ENCODE data around the gene KLC4. TPM values are rescaled to one million over a fixed set of nuclear protein-coding genes. Genes with fewer than 3 reads are reported as not detected.
"Not testable (repeated sequence)": the region's sequence is repeated elsewhere in the genome, so short reads cannot be mapped to it uniquely, and the experiment has no call there.

KLC4 gene
- total RNA-seq, 2 experiments from 2014 or later: 19.3 to 20.3 TPM

GRCh38 chr6:43077333-43077809 is 17.9 kb downstream of the KLC4 start:
- ChIA-PET POLR2A (interaction anchor here (1.2 kb wide), 1 partner anchor 63 kb away, joined by 3 read pairs; the partner anchor contains the start of genes KLHDC3 and MEA1), CTCF (interaction anchor here (1.4 kb wide), 1 partner anchor 67 kb away, joined by 5 read pairs; no protein-coding TSS in a partner anchor)
- DNase-seq: no peak
- peaks cover 44% of the 10 kb centered on the region for H3K27me3 Mint-ChIP-seq
- H3K4me1 Mint-ChIP-seq: peaks cover 3% of the 10 kb centered on the region
- H3K36me3 Mint-ChIP-seq (ENCODE audit: low read depth): no peaks in the 10 kb centered on the region
- no peak overlapping the region for H3K4me3 Mint-ChIP-seq
- H3K9me3 Mint-ChIP-seq: no peaks in the 10 kb centered on the region
- no peak overlapping the region for H3K27ac Mint-ChIP-seq

- CTCF ChIA-PET: interaction anchor here (1.4 kb wide), 1 partner anchor 66 kb away, joined by 5 read pairs; no protein-coding TSS in a partner anchor
- Mint-ChIP-seq H3K27ac (no peak overlapping the region), H3K4me3 (no peak overlapping the region), H3K4me1 (peaks cover 3% of the 10 kb centered on the region), H3K27me3 (peaks cover 47% of the 10 kb centered on the region), H3K36me3 (ENCODE audit: low read depth) (no peaks in the 10 kb centered on the region), H3K9me3 (no peaks in the 10 kb centered on the region)
- POLR2A ChIA-PET: no interaction called here
- DNase-seq: no peak
Measured at GRCh38 chr6:43077981-43078511, 18.6 kb downstream of the KLC4 start.

GRCh38 chr6:43078691-43079090 is 19.3 kb downstream of the KLC4 start:
- Mint-ChIP-seq H3K4me1 (peaks cover 3% of the 10 kb centered on the region), H3K27ac (no peak overlapping the region), H3K36me3 (ENCODE audit: low read depth) (no peaks in the 10 kb centered on the region), H3K9me3 (no peaks in the 10 kb centered on the region), H3K27me3 (peaks cover 50% of the 10 kb centered on the region), H3K4me3 (no peak overlapping the region)
- ChIA-PET CTCF (interaction anchor here (0.5 kb wide), 1 partner anchor 31 kb away, joined by 3 read pairs; no protein-coding TSS in a partner anchor), POLR2A (no interaction called here)
- DNase-seq: no peak

- Mint-ChIP-seq H3K27ac (no peak overlapping the region), H3K36me3 (ENCODE audit: low read depth) (no peaks in the 10 kb centered on the region), H3K9me3 (no peaks in the 10 kb centered on the region), H3K4me3 (no peak overlapping the region), H3K4me1 (peaks cover 5% of the 10 kb centered on the region), H3K27me3 (peaks cover 45% of the 10 kb centered on the region)
- CTCF ChIA-PET: interaction anchor here (0.6 kb wide), 1 partner anchor 85 kb away, joined by 6 read pairs; no protein-coding TSS in a partner anchor
- POLR2A ChIA-PET: interaction anchor here (1.1 kb wide), 1 partner anchor 28 kb away, joined by 3 read pairs; the partner anchor contains the start of gene CUL7
- DNase-seq: no peak
Measured at GRCh38 chr6:43081043-43081442, 21.6 kb downstream of the KLC4 start.

- CTCF ChIA-PET; H3K4me3 Mint-ChIP-seq; DNase-seq; H3K9me3 Mint-ChIP-seq; H3K4me1 Mint-ChIP-seq; H3K36me3 Mint-ChIP-seq (ENCODE audit: low read depth); H3K27ac Mint-ChIP-seq: not testable (repeated sequence)
- peaks cover 38% of the 10 kb centered on the region for H3K27me3 Mint-ChIP-seq
- POLR2A ChIA-PET: interaction anchor here (0.6 kb wide), 1 partner anchor 510 kb away, joined by 3 read pairs; no protein-coding TSS in a partner anchor
Measured at GRCh38 chr6:43081922-43082321, 22.5 kb downstream of the KLC4 start.

- H3K27ac Mint-ChIP-seq: no peak overlapping the region
- ChIA-PET POLR2A (interaction anchor here (0.6 kb wide), 1 partner anchor 29 kb away, joined by 3 read pairs; no protein-coding TSS in a partner anchor), CTCF (interaction anchor here (0.9 kb wide), 1 partner anchor 11 kb away, joined by 3 read pairs; no protein-coding TSS in a partner anchor)
- no peak overlapping the region for H3K4me3 Mint-ChIP-seq
- H3K9me3 Mint-ChIP-seq: no peaks in the 10 kb centered on the region
- H3K27me3 Mint-ChIP-seq: peaks cover 28% of the 10 kb centered on the region
- DNase-seq: no peak
- H3K36me3 Mint-ChIP-seq (ENCODE audit: low read depth): no peaks in the 10 kb centered on the region
- H3K4me1 Mint-ChIP-seq: peaks cover 5% of the 10 kb centered on the region
Measured at GRCh38 chr6:43082806-43083655, 23.6 kb downstream of the KLC4 start.

- H3K9me3 Mint-ChIP-seq: no peaks in the 10 kb centered on the region
- ChIA-PET POLR2A (no interaction called here), CTCF (interaction anchor here (0.7 kb wide), 1 partner anchor 916 kb away, joined by 4 read pairs; no protein-coding TSS in a partner anchor)
- no peak overlapping the region for H3K27ac Mint-ChIP-seq
- no peak overlapping the region for H3K4me3 Mint-ChIP-seq
- no peaks in the 10 kb centered on the region for H3K36me3 Mint-ChIP-seq (ENCODE audit: low read depth)
- H3K4me1 Mint-ChIP-seq: peaks cover 5% of the 10 kb centered on the region
- H3K27me3 Mint-ChIP-seq: peaks cover 16% of the 10 kb centered on the region
- DNase-seq: no peak
Measured at GRCh38 chr6:43086022-43086658, 26.7 kb downstream of the KLC4 start.

GRCh38 chr6:43088654-43089056 is 29.2 kb downstream of the KLC4 start:
- Mint-ChIP-seq H3K9me3 (no peaks in the 10 kb centered on the region), H3K36me3 (ENCODE audit: low read depth) (no peaks in the 10 kb centered on the region), H3K27ac (no peak overlapping the region), H3K4me1 (peaks cover 19% of the 10 kb centered on the region), H3K4me3 (no peak overlapping the region), H3K27me3 (peaks cover 8% of the 10 kb centered on the region)
- no peak for DNase-seq
- ChIA-PET POLR2A (interaction anchor here (0.6 kb wide), 1 partner anchor 25 kb away, joined by 3 read pairs; no protein-coding TSS in a partner anchor), CTCF (interaction anchor here (1.5 kb wide), 1 partner anchor 55 kb away, joined by 4 read pairs; no protein-coding TSS in a partner anchor)

- Mint-ChIP-seq H3K36me3 (ENCODE audit: low read depth) (no peaks in the 10 kb centered on the region), H3K27ac (no peak overlapping the region), H3K4me3 (no peak overlapping the region), H3K27me3 (peaks cover 4% of the 10 kb centered on the region), H3K4me1 (peaks cover 25% of the 10 kb centered on the region), H3K9me3 (no peaks in the 10 kb centered on the region)
- ChIA-PET CTCF (no interaction called here), POLR2A (no interaction called here)
- DNase-seq: no peak
Measured at GRCh38 chr6:43089467-43089866, 30.0 kb downstream of the KLC4 start.

GRCh38 chr6:43089874-43090558 is 30.6 kb downstream of the KLC4 start:
- Mint-ChIP-seq H3K27ac (no peak overlapping the region), H3K27me3 (peaks cover 2% of the 10 kb centered on the region), H3K4me1 (peaks cover 25% of the 10 kb centered on the region), H3K36me3 (ENCODE audit: low read depth) (no peaks in the 10 kb centered on the region), H3K9me3 (no peaks in the 10 kb centered on the region), H3K4me3 (no peak overlapping the region)
- ChIA-PET POLR2A (no interaction called here), CTCF (no interaction called here)
- DNase-seq: no peak

GRCh38 chr6:43090559-43090956 is 31.1 kb downstream of the KLC4 start:
- peaks cover 25% of the 10 kb centered on the region for H3K4me1 Mint-ChIP-seq
- ChIA-PET POLR2A (no interaction called here), CTCF (interaction anchor here (1.5 kb wide), 1 partner anchor 53 kb away, joined by 4 read pairs; no protein-coding TSS in a partner anchor)
- H3K27me3 Mint-ChIP-seq: peaks cover 2% of the 10 kb centered on the region
- H3K36me3 Mint-ChIP-seq (ENCODE audit: low read depth): no peaks in the 10 kb centered on the region
- no peak overlapping the region for H3K27ac Mint-ChIP-seq
- no peaks in the 10 kb centered on the region for H3K9me3 Mint-ChIP-seq
- no peak for DNase-seq
- no peak overlapping the region for H3K4me3 Mint-ChIP-seq

- DNase-seq: no peak
- Mint-ChIP-seq H3K36me3 (ENCODE audit: low read depth) (no peaks in the 10 kb centered on the region), H3K27ac (no peak overlapping the region), H3K4me1 (peaks cover 23% of the 10 kb centered on the region), H3K27me3 (peaks cover under 1% of the 10 kb centered on the region), H3K9me3 (no peaks in the 10 kb centered on the region), H3K4me3 (no peak overlapping the region)
- ChIA-PET POLR2A (no interaction called here), CTCF (interaction anchor here (1.5 kb wide), 1 partner anchor 52 kb away, joined by 4 read pairs; no protein-coding TSS in a partner anchor)
Measured at GRCh38 chr6:43091020-43091419, 31.6 kb downstream of the KLC4 start.

Data from activated CD4-positive, alpha-beta memory T cell treated with anti-CD3 and anti-CD28 coated beads, Interleukin-2, amount 10 ng/mL, durations not matched to agents 7 days and 5 days (primary cell).